ENCODE results near the gene SLC35B1.

DNA sequence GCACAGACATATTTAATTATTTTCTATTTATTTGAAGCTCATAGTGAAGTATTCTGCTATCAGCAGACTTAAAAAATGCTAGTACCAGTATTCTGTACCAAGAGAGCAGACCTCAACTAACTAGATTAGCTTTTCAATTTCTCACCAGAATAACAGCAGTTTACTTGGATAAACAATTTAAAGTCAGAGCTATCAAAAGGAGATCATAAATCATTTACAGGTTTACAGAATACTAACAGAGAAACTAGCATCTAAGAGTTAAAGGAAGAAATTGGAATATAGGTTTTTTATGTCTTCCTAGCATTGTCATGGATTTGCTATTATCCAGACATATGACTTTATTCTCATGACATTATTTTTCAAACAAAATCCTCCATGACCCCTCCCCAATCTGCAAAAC is 33.3 kb downstream of the SLC35B1 start:
- TF ChIP-seq CTCF (IDR thresholded peaks at IDR 0.05) (no peak), POLR2A (IDR thresholded peaks at IDR 0.05) (no peak)

Data from right lobe of liver (tissue), 4 donors.